A673 (cell line): ENCODE results near the gene TSEN15. TPM values are rescaled to one million over a fixed set of nuclear protein-coding genes. Genes with fewer than 3 reads are reported as not detected.
A peak's percentile ranks its signal among the peaks of the same experiment; 100 is the strongest.

Source experiments
- BruUV-seq: library from RNA; stranded (reverse); fragments of 400-500 nt; replicated peaks from 2 replicates; lab custom pipeline; 2021; lab: Mats Ljungman, UMichigan
- CTCF ChIA-PET: fragments of 300-600 bp; sonication (Branson Sonifier 250); formaldehyde crosslinking; loops from one replicate; lab custom pipeline; 2022; ENCODE audit warnings: antibody characterized with exemption; lab: Charles Lee
- POLR2A ChIA-PET: fragments of 300-600 bp; sonication (Branson Sonifier 250); formaldehyde crosslinking; loops from one replicate; lab custom pipeline; 2022; ENCODE audit warnings: antibody characterized with exemption; ENCODE audit not compliant: low non-redundant PET; lab: Charles Lee
- DNase-seq: peaks from one replicate; pipeline ENCODE4 v3.0.0-alpha.2; 2015; ENCODE audit warnings: low spot score
- H3K27ac ChIP-seq: fragments of 200-600 bp; sonication (generic); 2 replicates; pipeline ENCODE4 v1.5.1; 2016; ENCODE audit warnings: mixed run types, low read depth, mild to moderate bottlenecking, mixed read lengths, antibody characterized with exemption, low read length; ENCODE audit not compliant: poor library complexity, severe bottlenecking
- H3K27me3 ChIP-seq: fragments of 200-600 bp; sonication (generic); replicated peaks from 2 replicates; pipeline ENCODE4 v1.6.1; 2017; ENCODE audit warnings: mixed run types, low read depth, mild to moderate bottlenecking, mixed read lengths, antibody characterized with exemption, low read length; ENCODE audit not compliant: insufficient read depth, poor library complexity
- H3K36me3 ChIP-seq: fragments of 200-600 bp; sonication (generic); 2 replicates; pipeline ENCODE4 v1.6.1; 2016; ENCODE audit warnings: mixed run types, mild to moderate bottlenecking, mixed read lengths, antibody characterized with exemption, low read length; ENCODE audit not compliant: insufficient read depth, poor library complexity, severe bottlenecking
- H3K4me1 ChIP-seq: fragments of 200-600 bp; sonication (generic); 2 replicates; pipeline ENCODE4 v1.6.1; 2017; ENCODE audit warnings: mixed run types, mild to moderate bottlenecking, mixed read lengths, antibody characterized with exemption, low read length; ENCODE audit not compliant: insufficient read depth, poor library complexity, severe bottlenecking
- H3K4me3 ChIP-seq: fragments of 200-600 bp; sonication (generic); 2 replicates; pipeline ENCODE4 v1.5.1; 2016; ENCODE audit warnings: low read depth, mixed run types, mild to moderate bottlenecking, mixed read lengths, low read length; ENCODE audit not compliant: poor library complexity, severe bottlenecking
- H3K9me3 ChIP-seq: fragments of 200-600 bp; sonication (generic); 2 replicates; pipeline ENCODE4 v1.6.1; 2016; ENCODE audit warnings: mixed run types, low read depth, mild to moderate bottlenecking, mixed read lengths, antibody characterized with exemption, low read length; ENCODE audit not compliant: poor library complexity, severe bottlenecking
- CTCF ChIP-seq: fragments of 300-800, 200-600 bp; sonication (generic); conservative IDR thresholded peaks from 2 replicates; pipeline ENCODE4 v1.5.1; 2017; ENCODE audit warnings: low read depth, mild to moderate bottlenecking, antibody characterized with exemption, low read length, moderate library complexity, mixed read lengths
- EZH2 ChIP-seq: fragments of 200-600 bp; sonication (generic); IDR thresholded peaks from 2 replicates; pipeline ENCODE4 v1.6.1; 2017; ENCODE audit warnings: borderline replicate concordance, low read depth, mild to moderate bottlenecking, mixed read lengths, antibody characterized with exemption, low read length; ENCODE audit not compliant: poor library complexity, severe bottlenecking
- intact Hi-C: fragments of 100-400 bp; cut with micrococcal nuclease; formaldehyde crosslinking; loops from one replicate; pipeline ENCODE4 v1.10.0; 2022; ENCODE audit not compliant: unreplicated experiment
- total RNA-seq: library from RNA; stranded (reverse); gene quantifications from 2 replicates; pipeline ENCODE4 v1.2.3, GENCODE V29; 2021

The TSEN15 gene
- total RNA-seq, 1 experiment from 2014 or later, result 57.0 TPM

- TF ChIP-seq EZH2 (no peak), CTCF (no peak)
- peak overlapping the region; percentile 31 for H3K27ac ChIP-seq
- no peak overlapping the region for H3K4me3 ChIP-seq
- no peaks in the 10 kb centered on the region for H3K36me3 ChIP-seq
- intact Hi-C loops, result no loop called here
- DNase-seq, result peak; percentile 25
- H3K4me1 ChIP-seq, result peaks cover 98% of the 10 kb centered on the region
- H3K9me3 ChIP-seq, result no peaks in the 10 kb centered on the region
- no TSS peak for BruUV-seq
- no peaks in the 10 kb centered on the region for H3K27me3 ChIP-seq
- CTCF ChIA-PET, result no interaction called here
- POLR2A ChIA-PET, result no interaction called here
These were observed 23.5 kb upstream of the TSEN15 start for GRCh38 chr1:184027826-184028695.

GRCh38 chr1:184028854-184029623, 22.5 kb upstream of the TSEN15 start:
- intact Hi-C loops, result no loop called here
- POLR2A ChIA-PET, result no interaction called here
- CTCF ChIA-PET, result no interaction called here
- Histone ChIP-seq H3K36me3 (no peaks in the 10 kb centered on the region), H3K4me1 (peaks cover 95% of the 10 kb centered on the region), H3K9me3 (no peaks in the 10 kb centered on the region), H3K4me3 (no peak overlapping the region), H3K27ac (peak overlapping the region; percentile 31), H3K27me3 (no peaks in the 10 kb centered on the region)
- DNase-seq, result peak; percentile 44
- TF ChIP-seq CTCF, result no peak
- TF ChIP-seq EZH2, result no peak
- no TSS peak for BruUV-seq

GRCh38 chr1:184030433-184031091, 21.0 kb upstream of the TSEN15 start:
- DNase-seq, result peak; percentile 51
- CTCF ChIA-PET, result no interaction called here
- BruUV-seq, result no TSS peak
- Histone ChIP-seq H3K4me3 (no peak overlapping the region), H3K9me3 (no peaks in the 10 kb centered on the region), H3K27ac (peak overlapping the region; percentile 81), H3K27me3 (no peaks in the 10 kb centered on the region), H3K4me1 (peaks cover 82% of the 10 kb centered on the region), H3K36me3 (no peaks in the 10 kb centered on the region)
- intact Hi-C loops, result loop anchor here (1.0 kb wide), 1 partner anchor 251 kb away; no protein-coding TSS in a partner anchor
- POLR2A ChIA-PET, result no interaction called here
- TF ChIP-seq EZH2, result no peak
- no peak for TF ChIP-seq CTCF
